MCF 10A (cell line): ENCODE measurements around the gene SIRPA. TPM values are rescaled to one million over a fixed set of nuclear protein-coding genes. Genes with fewer than 3 reads are reported as not detected.

Experiments
- BruUV-seq: library from RNA; stranded (reverse); fragments of 400-500 nt; replicated peaks from 2 replicates; lab custom pipeline; 2021; lab: Mats Ljungman, UMichigan
- CTCF ChIA-PET: fragments of 300-600 bp; sonication (Branson Sonifier 250); formaldehyde crosslinking; extraction: SDS; loops from one replicate; lab custom pipeline; 2021; ENCODE audit warnings: antibody characterized with exemption, inconsistent platforms; lab: Yijun Ruan, JAX
- POLR2A ChIA-PET: fragments of 300-600, 350-650 bp; sonication (Branson Sonifier 250); formaldehyde crosslinking; extraction: SDS; loops from one replicate; lab custom pipeline; 2020; ENCODE audit warnings: antibody characterized with exemption, inconsistent platforms; lab: Yijun Ruan, JAX
- DNase-seq: peaks from one replicate; pipeline ENCODE4 v3.0.0-alpha.2; 2018; ENCODE audit not compliant: unreplicated experiment
- H3K27ac Mint-ChIP-seq: one replicate; pipeline ENCODE4 v1.8.0; 2022; ENCODE audit warnings: mild to moderate bottlenecking, low read depth, mixed read lengths; ENCODE audit not compliant: unreplicated experiment
- H3K27me3 Mint-ChIP-seq: one replicate; pipeline ENCODE4 v1.8.0; 2022; ENCODE audit warnings: mixed read lengths; ENCODE audit not compliant: insufficient read depth, unreplicated experiment
- H3K36me3 Mint-ChIP-seq: one replicate; pipeline ENCODE4 v1.8.0; 2022; ENCODE audit warnings: mild to moderate bottlenecking, moderate library complexity, mixed read lengths; ENCODE audit not compliant: insufficient read depth, unreplicated experiment
- H3K4me1 Mint-ChIP-seq: one replicate; pipeline ENCODE4 v1.8.0; 2022; ENCODE audit warnings: mixed read lengths; ENCODE audit not compliant: insufficient read depth, unreplicated experiment
- H3K4me3 Mint-ChIP-seq: one replicate; pipeline ENCODE4 v1.8.0; 2022; ENCODE audit warnings: mild to moderate bottlenecking, moderate library complexity, mixed read lengths; ENCODE audit not compliant: unreplicated experiment
- H3K9me3 Mint-ChIP-seq: one replicate; pipeline ENCODE4 v1.8.0; 2022; ENCODE audit warnings: mixed read lengths; ENCODE audit not compliant: unreplicated experiment
- intact Hi-C: fragments of 100-400 bp; cut with micrococcal nuclease; formaldehyde crosslinking; loops from 2 replicates; pipeline ENCODE4 v1.14.1; 2022
- total RNA-seq: library from RNA; stranded (reverse); gene quantifications from 2 replicates; pipeline ENCODE4 v1.2.3, GENCODE V29; 2022
- TF ChIP-seq, protein P1 (sequence below): fragments of 200-600 bp; IDR thresholded peaks from one replicate; pipeline ENCODE4 v1.8.0; 2022; ENCODE audit warnings: antibody characterized with exemption, mild to moderate bottlenecking; ENCODE audit not compliant: unreplicated experiment

The SIRPA gene
- total RNA-seq, 1 experiment from 2014 or later, result 18.0 TPM

GRCh38 chr20:1926237-1926636 is 31.0 kb downstream of the SIRPA start:
- ChIA-PET CTCF (interaction anchor here (0.6 to 1.1 kb wide), 3 partner anchors 8 to 167 kb away, joined by 3 read pairs; no protein-coding TSS in a partner anchor), POLR2A (no interaction called here)
- no peak overlapping the region for H3K4me3 Mint-ChIP-seq

DNA sequence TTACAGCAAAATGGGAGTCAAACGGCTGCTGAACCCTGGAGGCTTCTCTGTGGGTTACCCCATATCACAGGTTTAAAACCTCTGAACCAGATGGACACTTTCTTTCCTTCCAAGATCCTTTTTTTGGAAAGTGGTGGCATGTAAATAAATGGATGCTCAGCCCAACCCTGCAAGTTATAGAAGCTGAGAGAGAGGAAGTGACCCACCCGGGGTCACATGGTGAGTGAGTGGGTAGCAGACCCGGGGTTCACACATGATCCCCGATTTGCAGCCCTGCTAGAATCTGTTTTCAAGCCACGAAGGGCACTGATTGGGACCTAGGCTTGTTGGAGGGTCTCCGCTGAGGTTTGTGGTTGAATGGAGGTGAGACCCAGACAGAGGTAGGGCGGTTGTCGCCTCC is 32.0 kb downstream of the SIRPA start:
- CTCF ChIA-PET, result interaction anchor here (1.1 kb wide), 1 partner anchor 166 kb away, joined by 3 read pairs; no protein-coding TSS in a partner anchor
- DNase-seq, result no peak
- Mint-ChIP-seq H3K4me3 (no peak overlapping the region), H3K36me3 (peaks cover 24% of the 10 kb centered on the region), H3K9me3 (no peaks in the 10 kb centered on the region), H3K4me1 (no peaks in the 10 kb centered on the region), H3K27me3 (no peaks in the 10 kb centered on the region), H3K27ac (no peak overlapping the region)
- intact Hi-C loops, result no loop called here
- no TSS peak for BruUV-seq
- TF ChIP-seq, protein P1, sequence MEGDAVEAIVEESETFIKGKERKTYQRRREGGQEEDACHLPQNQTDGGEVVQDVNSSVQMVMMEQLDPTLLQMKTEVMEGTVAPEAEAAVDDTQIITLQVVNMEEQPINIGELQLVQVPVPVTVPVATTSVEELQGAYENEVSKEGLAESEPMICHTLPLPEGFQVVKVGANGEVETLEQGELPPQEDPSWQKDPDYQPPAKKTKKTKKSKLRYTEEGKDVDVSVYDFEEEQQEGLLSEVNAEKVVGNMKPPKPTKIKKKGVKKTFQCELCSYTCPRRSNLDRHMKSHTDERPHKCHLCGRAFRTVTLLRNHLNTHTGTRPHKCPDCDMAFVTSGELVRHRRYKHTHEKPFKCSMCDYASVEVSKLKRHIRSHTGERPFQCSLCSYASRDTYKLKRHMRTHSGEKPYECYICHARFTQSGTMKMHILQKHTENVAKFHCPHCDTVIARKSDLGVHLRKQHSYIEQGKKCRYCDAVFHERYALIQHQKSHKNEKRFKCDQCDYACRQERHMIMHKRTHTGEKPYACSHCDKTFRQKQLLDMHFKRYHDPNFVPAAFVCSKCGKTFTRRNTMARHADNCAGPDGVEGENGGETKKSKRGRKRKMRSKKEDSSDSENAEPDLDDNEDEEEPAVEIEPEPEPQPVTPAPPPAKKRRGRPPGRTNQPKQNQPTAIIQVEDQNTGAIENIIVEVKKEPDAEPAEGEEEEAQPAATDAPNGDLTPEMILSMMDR, result no peak
- POLR2A ChIA-PET, result no interaction called here

More at GRCh38 chr20:1926237-1926636, 31.0 kb downstream of the SIRPA start:
- intact Hi-C loops, result no loop called here
- BruUV-seq, result no TSS peak
- Mint-ChIP-seq H3K27me3 (no peaks in the 10 kb centered on the region), H3K4me1 (no peaks in the 10 kb centered on the region), H3K9me3 (no peaks in the 10 kb centered on the region), H3K36me3 (peaks cover 24% of the 10 kb centered on the region), H3K27ac (no peak overlapping the region)
- TF ChIP-seq, protein P1, result no peak
- no peak for DNase-seq

- intact Hi-C loops, result no loop called here
- Mint-ChIP-seq H3K27me3 (no peaks in the 10 kb centered on the region), H3K9me3 (no peaks in the 10 kb centered on the region), H3K4me1 (peaks cover 9% of the 10 kb centered on the region), H3K27ac (no peak overlapping the region), H3K4me3 (no peak overlapping the region), H3K36me3 (peaks cover 18% of the 10 kb centered on the region)
- ChIA-PET CTCF (interaction anchor here (0.6 kb wide), 1 partner anchor 154 kb away, joined by 3 read pairs; no protein-coding TSS in a partner anchor), POLR2A (interaction anchor here (1.0 kb wide), 1 partner anchor 15 kb away, joined by 4 read pairs; no protein-coding TSS in a partner anchor)
- BruUV-seq, result no TSS peak
- no peak for DNase-seq
- TF ChIP-seq, protein P1, result no peak
Measured at GRCh38 chr20:1928154-1928553, 32.9 kb downstream of the SIRPA start.

- POLR2A ChIA-PET, result interaction anchor here (1.0 kb wide), 1 partner anchor 15 kb away, joined by 4 read pairs; no protein-coding TSS in a partner anchor
Measured at GRCh38 chr20:1928782-1929181, 33.6 kb downstream of the SIRPA start.

More at GRCh38 chr20:1928782-1929181, 33.6 kb downstream of the SIRPA start:
- no peak for DNase-seq
- Mint-ChIP-seq H3K4me3 (no peak overlapping the region), H3K9me3 (no peaks in the 10 kb centered on the region), H3K27ac (no peak overlapping the region), H3K4me1 (peaks cover 14% of the 10 kb centered on the region), H3K27me3 (no peaks in the 10 kb centered on the region), H3K36me3 (peaks cover 15% of the 10 kb centered on the region)
- no TSS peak for BruUV-seq
- TF ChIP-seq, protein P1, result no peak
- CTCF ChIA-PET, result no interaction called here
- intact Hi-C loops, result no loop called here
